DOHH2 (cell line): ENCODE data around the gene EIF2AK2.
"Not testable (repeated sequence)": the region's sequence is repeated elsewhere in the genome, so short reads cannot be mapped to it uniquely, and the experiment has no call there.

ENCODE experiments used
- H3F3A ChIP-seq: fragments of 200-600 bp; sonication (generic), shearing (Covaris generic); 2 replicates; pipeline ENCODE4 v1.6.0; 2016; ENCODE audit warnings: antibody characterized with exemption, mild to moderate bottlenecking; ENCODE audit not compliant: control insufficient read depth, insufficient read depth
- H3K27ac ChIP-seq: fragments of 200-600 bp; sonication (generic); 2 replicates; pipeline ENCODE4 v1.5.1; 2014; ENCODE audit warnings: low read depth, mild to moderate bottlenecking, low read length, moderate library complexity
- H3K27me3 ChIP-seq: fragments of 200-600 bp; sonication (generic); 2 replicates; pipeline ENCODE4 v1.6.1; 2014; ENCODE audit warnings: mild to moderate bottlenecking, low read length, mixed read lengths; ENCODE audit not compliant: control insufficient read depth
- H3K36me3 ChIP-seq: fragments of 200-600 bp; sonication (generic); 2 replicates; pipeline ENCODE4 v1.6.1; 2014; ENCODE audit warnings: mild to moderate bottlenecking, low read length, moderate library complexity, mixed read lengths; ENCODE audit not compliant: control insufficient read depth
- H3K4me1 ChIP-seq: fragments of 200-600 bp; sonication (generic); 2 replicates; pipeline ENCODE4 v1.6.1; 2014; ENCODE audit warnings: mild to moderate bottlenecking, low read length, mixed read lengths; ENCODE audit not compliant: control insufficient read depth
- H3K4me2 ChIP-seq: fragments of 200-600 bp; sonication (generic); 2 replicates; pipeline ENCODE4 v1.6.0; 2014; ENCODE audit warnings: mild to moderate bottlenecking, low read length, moderate library complexity
- H3K4me3 ChIP-seq: fragments of 200-600 bp; sonication (generic); 2 replicates; pipeline ENCODE4 v1.5.1; 2014; ENCODE audit warnings: mild to moderate bottlenecking, low read length, mixed read lengths
- H3K79me2 ChIP-seq: fragments of 200-600 bp; sonication (generic); 2 replicates; pipeline ENCODE4 v1.6.1; 2014; ENCODE audit warnings: mild to moderate bottlenecking, low read length, mixed read lengths; ENCODE audit not compliant: control insufficient read depth
- H3K9me2 ChIP-seq: fragments of 200-600 bp; sonication (generic); replicated peaks from 2 replicates; pipeline ENCODE4 v1.6.1; 2014; ENCODE audit warnings: mild to moderate bottlenecking, low read length, mixed read lengths; ENCODE audit not compliant: control insufficient read depth
- H3K9me3 ChIP-seq: fragments of 200-600 bp; sonication (generic); 2 replicates; pipeline ENCODE4 v1.6.1; 2014; ENCODE audit warnings: antibody characterized with exemption, low read length, mixed read lengths; ENCODE audit not compliant: control insufficient read depth, insufficient read depth
- H4K20me1 ChIP-seq: fragments of 200-600 bp; sonication (generic); 2 replicates; pipeline ENCODE4 v1.6.0; 2014; ENCODE audit warnings: low read depth, mild to moderate bottlenecking, antibody characterized with exemption, low read length, moderate library complexity; ENCODE audit not compliant: control insufficient read depth, insufficient read depth
- EZH2phosphoT487 ChIP-seq: fragments of 200-600 bp; sonication (generic); IDR thresholded peaks from 2 replicates; pipeline ENCODE4 v1.6.1; 2017; ENCODE audit warnings: borderline replicate concordance, mild to moderate bottlenecking, antibody characterized with exemption, low read length, moderate library complexity, mixed read lengths
- TF ChIP-seq, protein P1 (sequence below): fragments of 200-600 bp; sonication (generic); IDR thresholded peaks from one replicate; pipeline ENCODE4 v1.5.1; 2014; ENCODE audit warnings: antibody characterized with exemption, mild to moderate bottlenecking, low read depth, low read length; ENCODE audit not compliant: poor library complexity, severe bottlenecking

EIF2AK2 gene

DNA sequence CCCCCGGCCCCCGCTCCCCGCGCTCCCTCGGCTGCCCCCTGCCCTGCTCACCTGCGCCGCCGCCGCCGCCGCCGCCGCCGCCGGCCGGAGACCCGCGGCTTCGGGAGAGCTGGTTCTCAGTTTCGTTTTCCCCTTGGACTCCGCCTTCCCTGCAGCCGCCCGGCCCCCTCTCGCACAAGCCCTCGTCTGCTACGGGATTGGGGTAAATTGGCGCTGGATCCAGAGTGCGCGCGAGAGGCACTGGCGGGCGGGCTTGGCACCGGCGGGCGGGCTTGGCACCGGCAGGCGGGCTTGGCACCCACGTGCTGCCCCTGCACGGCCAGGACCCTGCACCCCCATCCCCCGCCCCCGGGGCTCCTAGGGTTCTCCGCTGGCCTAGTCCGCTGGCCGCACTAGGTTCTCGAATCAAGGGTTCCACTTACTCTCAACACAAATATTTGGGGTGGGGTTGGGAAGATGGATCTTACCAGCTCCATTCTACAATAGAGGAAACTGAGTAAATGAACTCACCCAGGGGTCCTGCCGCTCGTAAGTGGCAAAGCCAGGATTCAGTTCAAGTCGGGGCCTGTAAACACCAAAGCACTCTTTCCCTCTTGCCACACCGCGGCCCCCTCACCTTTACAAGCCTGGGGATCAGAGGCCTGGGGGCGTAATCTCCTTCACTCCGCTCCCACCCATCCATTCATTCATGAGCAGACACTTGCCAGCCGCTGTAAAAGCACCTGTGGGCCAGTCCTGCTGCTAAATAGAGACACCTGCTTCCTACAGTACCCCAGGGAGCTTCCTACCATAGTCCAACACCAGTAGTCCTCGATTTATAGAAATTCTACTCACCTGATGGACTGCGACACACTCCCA lies at the start of gene EIF2AK2:
Gene EIF2AK2, minus strand, starts transcription at position 124 of the 858 bp plus-strand sequence. CDS start 9,174 bp downstream, outside the sequence.
- Histone ChIP-seq H3F3A (no peaks in the 10 kb centered on the region; the same call in 1 of the 2 replicates), H3K4me1 (peaks cover 25% of the 10 kb centered on the region), H3K79me2 (peaks cover 20% of the 10 kb centered on the region), H3K9me2 (no peaks in the 10 kb centered on the region), H3K9me3 (no peaks in the 10 kb centered on the region), H4K20me1 (no peaks in the 10 kb centered on the region), H3K4me2 (peak within 1 kb of the TSS; percentile 85), H3K27me3 (no peaks in the 10 kb centered on the region), H3K36me3 (no peaks in the 10 kb centered on the region), H3K4me3 (peak within 1 kb of the TSS; percentile 92), H3K27ac (0 out of 2 replicates have a peak within 1 kb of the TSS, but pooled peaks have one; percentile 15)
- TF ChIP-seq EZH2phosphoT487 = no peak
- TF ChIP-seq, protein P1, sequence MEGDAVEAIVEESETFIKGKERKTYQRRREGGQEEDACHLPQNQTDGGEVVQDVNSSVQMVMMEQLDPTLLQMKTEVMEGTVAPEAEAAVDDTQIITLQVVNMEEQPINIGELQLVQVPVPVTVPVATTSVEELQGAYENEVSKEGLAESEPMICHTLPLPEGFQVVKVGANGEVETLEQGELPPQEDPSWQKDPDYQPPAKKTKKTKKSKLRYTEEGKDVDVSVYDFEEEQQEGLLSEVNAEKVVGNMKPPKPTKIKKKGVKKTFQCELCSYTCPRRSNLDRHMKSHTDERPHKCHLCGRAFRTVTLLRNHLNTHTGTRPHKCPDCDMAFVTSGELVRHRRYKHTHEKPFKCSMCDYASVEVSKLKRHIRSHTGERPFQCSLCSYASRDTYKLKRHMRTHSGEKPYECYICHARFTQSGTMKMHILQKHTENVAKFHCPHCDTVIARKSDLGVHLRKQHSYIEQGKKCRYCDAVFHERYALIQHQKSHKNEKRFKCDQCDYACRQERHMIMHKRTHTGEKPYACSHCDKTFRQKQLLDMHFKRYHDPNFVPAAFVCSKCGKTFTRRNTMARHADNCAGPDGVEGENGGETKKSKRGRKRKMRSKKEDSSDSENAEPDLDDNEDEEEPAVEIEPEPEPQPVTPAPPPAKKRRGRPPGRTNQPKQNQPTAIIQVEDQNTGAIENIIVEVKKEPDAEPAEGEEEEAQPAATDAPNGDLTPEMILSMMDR = no peak

DNA sequence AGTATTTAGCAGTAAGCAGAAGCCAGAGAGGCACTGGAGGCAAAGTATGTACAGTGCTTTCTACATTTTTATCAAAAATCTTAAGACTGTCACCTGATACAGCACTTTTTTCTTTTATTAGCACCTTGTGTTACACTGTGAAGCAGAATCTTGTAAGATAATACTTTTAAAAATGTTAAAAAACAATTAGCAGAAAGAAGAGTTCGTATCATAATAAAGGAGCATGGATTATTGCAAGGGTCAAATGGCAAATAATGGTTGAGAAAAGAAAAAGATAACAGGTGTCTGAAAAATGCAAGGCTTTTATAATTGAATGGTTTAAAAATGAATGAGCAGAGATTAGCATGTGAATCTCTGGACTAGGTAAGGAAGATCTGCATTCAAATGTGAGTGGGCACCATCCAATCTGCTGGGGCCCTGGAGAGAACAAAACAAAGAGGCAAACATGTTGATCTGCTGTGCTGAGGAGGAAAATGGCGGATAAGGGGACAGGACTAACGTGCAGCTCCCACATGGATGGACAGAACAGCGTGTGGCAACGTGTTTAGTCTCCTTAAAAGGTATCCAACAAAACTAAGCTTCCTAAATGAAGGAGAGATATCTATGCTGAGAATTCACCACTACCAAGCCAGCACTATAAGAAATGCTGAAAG lies 49.0 kb upstream of the EIF2AK2 start:
- H3F3A ChIP-seq = peaks cover 28% of the 10 kb centered on the region
- no peak overlapping the region for H3K27ac ChIP-seq
- peaks cover 98% of the 10 kb centered on the region for H3K36me3 ChIP-seq
- H3K9me2 ChIP-seq = no peaks in the 10 kb centered on the region
- H3K9me3 ChIP-seq = peaks cover 3% of the 10 kb centered on the region; the same call in 1 of the 2 replicates
- H3K4me1 ChIP-seq = peaks cover 9% of the 10 kb centered on the region
- H3K4me2 ChIP-seq = no peak overlapping the region
- no peaks in the 10 kb centered on the region for H4K20me1 ChIP-seq
- H3K27me3 ChIP-seq = no peaks in the 10 kb centered on the region
- H3K79me2 ChIP-seq = peaks cover 87% of the 10 kb centered on the region
- H3K4me3 ChIP-seq = no peak overlapping the region
- TF ChIP-seq, protein P1 = no peak
- TF ChIP-seq EZH2phosphoT487 = no peak

DNA sequence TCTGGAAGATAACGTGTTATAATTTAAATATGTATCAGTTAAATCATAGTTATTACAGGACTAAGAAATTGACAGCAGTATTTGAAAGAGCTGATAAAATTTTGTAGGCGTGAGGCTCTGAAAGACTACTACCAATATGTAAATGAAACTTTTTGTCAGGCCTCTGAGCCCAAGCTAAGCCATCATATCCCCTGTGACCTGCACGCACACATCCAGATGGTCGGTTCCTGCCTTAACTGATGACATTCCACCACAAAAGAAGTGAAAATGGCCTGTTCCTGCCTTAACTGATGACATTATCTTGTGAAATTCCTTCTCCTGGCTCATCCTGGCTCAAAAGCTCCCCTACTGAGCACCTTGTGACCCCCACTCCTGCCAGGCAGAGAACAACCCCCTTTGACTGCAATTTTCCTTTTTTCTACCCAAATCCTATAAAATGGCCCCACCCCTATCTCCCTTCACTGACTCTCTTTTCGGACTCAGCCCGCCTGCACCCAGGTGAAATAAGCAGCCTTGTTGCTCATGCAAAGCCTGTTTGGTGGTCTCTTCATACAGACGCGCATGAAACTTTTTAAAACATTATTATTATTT lies 48.4 kb upstream of the EIF2AK2 start:
- not testable (repeated sequence) for H3K4me3 ChIP-seq

More for the DNA sequence above, 48.4 kb upstream of the EIF2AK2 start:
- H3K9me3 ChIP-seq, H4K20me1 ChIP-seq, H3K4me2 ChIP-seq, H3K27me3 ChIP-seq, H3K9me2 ChIP-seq, H3K27ac ChIP-seq: not testable (repeated sequence)
- Histone ChIP-seq H3K79me2 (peaks cover 89% of the 10 kb centered on the region), H3F3A (peaks cover 30% of the 10 kb centered on the region), H3K36me3 (peaks cover 98% of the 10 kb centered on the region), H3K4me1 (peaks cover 15% of the 10 kb centered on the region)
